Ectodermal cell (in vitro differentiated cells): ENCODE measurements around the gene MAN1A1.

Source experiments
- H3K27ac ChIP-seq: 2 replicates; pipeline ENCODE4 v1.7.0; 2013; ENCODE audit warnings: mild to moderate bottlenecking, low read depth, low read length; ENCODE audit not compliant: insufficient read depth, poor library complexity, severe bottlenecking
- H3K27me3 ChIP-seq: 2 replicates; pipeline ENCODE4 v1.7.0; 2013; ENCODE audit warnings: mild to moderate bottlenecking, low read length; ENCODE audit not compliant: insufficient read depth, control insufficient read depth, poor library complexity, severe bottlenecking
- H3K36me3 ChIP-seq: one replicate; pipeline ENCODE4 v1.7.0; 2013; ENCODE audit warnings: low read length; ENCODE audit not compliant: control insufficient read depth, insufficient read depth
- H3K4me1 ChIP-seq: one replicate; pipeline ENCODE4 v1.7.0; 2013; ENCODE audit warnings: low read length; ENCODE audit not compliant: control insufficient read depth, insufficient read depth
- H3K4me3 ChIP-seq: 2 replicates; pipeline ENCODE4 v1.7.0; 2013; ENCODE audit warnings: low read depth, low read length, control low read depth; ENCODE audit not compliant: insufficient read depth
- H3K9me3 ChIP-seq: 2 replicates; pipeline ENCODE4 v1.7.0; 2013; ENCODE audit warnings: mild to moderate bottlenecking, low read length, moderate library complexity; ENCODE audit not compliant: control insufficient read depth
- WGBS, 2 experiments: methylation state at CpG; one replicate each; pipeline ENCODE4 v1.1.7; 2013; ENCODE audit warnings: missing lambda C conversion rate in 2 of 2; 5-methylcytosine and 5-hydroxymethylcytosine counted together

MAN1A1 gene

GRCh38 chr6:119226089-119226488 lies 123.5 kb downstream of the MAN1A1 start:
- Histone ChIP-seq H3K4me1 (no peaks in the 10 kb centered on the region), H3K36me3 (no peaks in the 10 kb centered on the region), H3K4me3 (no peak overlapping the region), H3K27ac (no peak overlapping the region), H3K9me3 (no peaks in the 10 kb centered on the region), H3K27me3 (no peaks in the 10 kb centered on the region)
- 83 to 86% methylated on average over 4 of the region's 4 CpGs for WGBS, 2 experiments

- Histone ChIP-seq H3K9me3 (no peaks in the 10 kb centered on the region), H3K4me3 (no peak overlapping the region), H3K27ac (no peak overlapping the region), H3K27me3 (no peaks in the 10 kb centered on the region), H3K4me1 (no peaks in the 10 kb centered on the region), H3K36me3 (no peaks in the 10 kb centered on the region)
- WGBS, 2 experiments, result 92 to 94% methylated on average over 4 of the region's 4 CpGs
These were observed 125.4 kb downstream of the MAN1A1 start for GRCh38 chr6:119224095-119224701.

DNA sequence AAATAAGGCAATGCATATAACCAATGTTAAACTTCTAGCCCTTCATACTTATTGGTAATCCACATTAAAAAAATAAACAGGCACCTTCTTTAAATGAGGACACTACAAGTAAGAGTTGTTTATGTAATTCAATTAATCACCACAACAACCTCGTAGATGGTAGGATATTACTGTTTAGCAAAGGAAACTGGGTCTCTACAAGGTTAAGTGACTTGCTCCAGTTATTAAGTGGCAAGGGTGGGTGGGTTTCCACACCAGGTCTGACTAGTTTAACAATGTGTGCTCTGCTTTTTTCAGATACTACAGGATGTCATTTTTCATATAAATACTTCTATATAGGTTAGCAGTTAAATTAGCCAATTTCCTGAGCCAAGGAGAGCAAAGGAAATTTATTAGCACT lies 129.1 kb downstream of the MAN1A1 start:
- H3K4me1 ChIP-seq, result no peaks in the 10 kb centered on the region
- H3K9me3 ChIP-seq, result no peaks in the 10 kb centered on the region
- no peak overlapping the region for H3K4me3 ChIP-seq
- no peaks in the 10 kb centered on the region for H3K36me3 ChIP-seq
- WGBS, 2 experiments, result 100% methylated on average over 1 of the region's 1 CpG
- H3K27ac ChIP-seq, result no peak overlapping the region
- no peaks in the 10 kb centered on the region for H3K27me3 ChIP-seq

- Histone ChIP-seq H3K4me1 (no peaks in the 10 kb centered on the region), H3K27ac (no peak overlapping the region), H3K9me3 (no peaks in the 10 kb centered on the region), H3K4me3 (no peak overlapping the region), H3K36me3 (no peaks in the 10 kb centered on the region), H3K27me3 (no peaks in the 10 kb centered on the region)
- WGBS, 2 experiments, result 92 to 93% methylated on average over 4 of the region's 4 CpGs
These were observed 131.0 kb downstream of the MAN1A1 start for GRCh38 chr6:119218548-119218947.

DNA sequence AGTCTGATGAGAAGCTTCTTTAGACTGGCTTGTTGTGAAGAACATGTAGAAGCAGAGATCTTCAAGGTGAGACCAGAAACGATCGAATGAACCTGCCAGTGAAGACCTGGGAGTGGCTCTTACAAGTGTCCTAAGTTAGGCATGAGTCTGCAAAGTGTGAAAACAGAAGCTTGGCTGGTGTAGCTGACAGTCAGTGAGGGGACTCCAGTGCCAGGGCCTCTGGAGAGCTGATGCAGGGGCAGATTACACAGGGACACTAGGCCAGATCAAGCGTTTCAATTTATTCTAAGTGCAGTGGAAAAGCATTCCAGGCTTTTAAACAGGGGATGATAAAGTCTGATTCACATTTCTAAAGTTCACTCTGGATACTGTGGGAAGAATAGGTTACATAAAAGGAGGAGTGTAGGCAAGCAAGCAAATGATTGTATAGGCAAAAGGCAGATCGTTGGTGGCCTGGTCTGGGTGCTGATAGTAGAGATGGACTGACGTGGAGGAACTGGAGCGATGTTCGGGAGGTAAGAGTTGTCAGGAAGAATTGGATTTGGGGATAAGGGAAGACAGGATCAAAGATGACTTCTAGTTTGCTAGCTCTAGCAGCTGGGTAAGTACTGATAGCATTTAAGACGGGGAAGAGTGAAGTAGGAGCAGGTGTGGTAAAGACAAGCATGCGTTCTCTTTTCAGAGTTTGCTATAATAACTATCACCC lies 133.5 kb downstream of the MAN1A1 start:
- Histone ChIP-seq H3K27ac (no peak overlapping the region), H3K27me3 (no peaks in the 10 kb centered on the region), H3K4me1 (no peaks in the 10 kb centered on the region), H3K9me3 (no peaks in the 10 kb centered on the region), H3K36me3 (no peaks in the 10 kb centered on the region), H3K4me3 (no peak overlapping the region)
- WGBS, 2 experiments, result 93 to 94% methylated on average over 8 of the region's 9 CpGs

- Histone ChIP-seq H3K27me3 (no peaks in the 10 kb centered on the region), H3K4me3 (no peak overlapping the region), H3K27ac (no peak overlapping the region), H3K9me3 (no peaks in the 10 kb centered on the region), H3K36me3 (no peaks in the 10 kb centered on the region), H3K4me1 (no peaks in the 10 kb centered on the region)
- WGBS, 2 experiments, result 80 to 82% methylated on average over 1 of the region's 1 CpG
These were observed 134.3 kb downstream of the MAN1A1 start for GRCh38 chr6:119215309-119215708.

- Histone ChIP-seq H3K4me1 (no peaks in the 10 kb centered on the region), H3K27ac (no peak overlapping the region), H3K9me3 (no peaks in the 10 kb centered on the region), H3K4me3 (no peak overlapping the region), H3K27me3 (no peaks in the 10 kb centered on the region), H3K36me3 (no peaks in the 10 kb centered on the region)
These were observed 139.0 kb downstream of the MAN1A1 start for GRCh38 chr6:119210596-119210995.

GRCh38 chr6:119209452-119210205 lies 139.9 kb downstream of the MAN1A1 start:
- Histone ChIP-seq H3K27me3 (no peaks in the 10 kb centered on the region), H3K36me3 (no peaks in the 10 kb centered on the region), H3K27ac (no peak overlapping the region), H3K4me1 (no peaks in the 10 kb centered on the region), H3K4me3 (no peak overlapping the region), H3K9me3 (no peaks in the 10 kb centered on the region)
- 93 to 95% methylated on average over 11 of the region's 11 CpGs for WGBS, 2 experiments

- Histone ChIP-seq H3K4me3 (no peak overlapping the region), H3K27me3 (no peaks in the 10 kb centered on the region), H3K27ac (no peak overlapping the region), H3K36me3 (no peaks in the 10 kb centered on the region), H3K4me1 (no peaks in the 10 kb centered on the region), H3K9me3 (no peaks in the 10 kb centered on the region)
- 97% methylated on average over 2 of the region's 2 CpGs; no CpG with 5 or more reads in 1 of the 2 experiments for WGBS, 2 experiments
These were observed 141.4 kb downstream of the MAN1A1 start for GRCh38 chr6:119207971-119208725.

DNA sequence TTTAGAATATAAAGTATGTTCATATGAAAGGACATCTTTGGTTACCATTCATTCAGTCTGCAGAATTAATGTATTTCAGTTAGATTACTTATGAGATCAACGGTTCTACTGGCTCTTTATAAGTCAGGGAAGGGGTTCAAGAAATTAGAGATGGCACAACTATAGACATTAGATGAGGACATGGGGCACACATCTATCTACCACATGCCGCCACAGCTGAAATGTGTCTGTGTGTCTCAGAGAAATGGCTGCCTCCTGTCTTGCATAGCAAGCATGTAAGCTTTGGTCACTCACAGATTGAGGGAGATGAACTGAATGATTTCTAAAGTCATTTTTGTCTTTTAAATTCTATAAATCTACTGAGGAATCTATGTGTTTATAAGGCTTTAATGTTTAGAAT lies 142.2 kb downstream of the MAN1A1 start:
- H3K4me3 ChIP-seq, result no peak overlapping the region
- no peaks in the 10 kb centered on the region for H3K4me1 ChIP-seq
- H3K9me3 ChIP-seq, result no peaks in the 10 kb centered on the region
- H3K27me3 ChIP-seq, result no peaks in the 10 kb centered on the region
- WGBS, 2 experiments, result 90 to 98% methylated on average over 2 of the region's 2 CpGs
- no peak overlapping the region for H3K27ac ChIP-seq
- no peaks in the 10 kb centered on the region for H3K36me3 ChIP-seq
